ENCODE results near the gene OIT3.

DNA sequence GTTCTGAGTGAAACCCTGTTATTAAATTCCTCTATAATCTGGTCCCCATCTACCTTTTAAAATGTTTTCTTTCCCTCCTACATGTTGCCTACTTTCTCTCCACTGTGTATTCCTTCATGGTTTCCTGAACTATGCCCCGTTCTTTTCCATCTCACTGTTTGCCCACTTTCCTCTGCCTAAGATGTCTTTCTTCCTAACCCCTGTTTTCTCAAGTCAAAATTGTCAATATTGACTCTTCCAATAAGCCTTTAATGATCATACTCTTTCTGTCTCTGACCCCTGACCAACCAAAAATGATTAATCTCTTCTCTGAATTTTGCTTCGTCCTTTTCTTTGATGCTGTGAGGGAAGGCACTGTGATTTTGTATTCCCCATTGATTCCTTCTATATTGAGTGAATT, 30.6 kb upstream of the OIT3 start:
- TF ChIP-seq, protein P1, sequence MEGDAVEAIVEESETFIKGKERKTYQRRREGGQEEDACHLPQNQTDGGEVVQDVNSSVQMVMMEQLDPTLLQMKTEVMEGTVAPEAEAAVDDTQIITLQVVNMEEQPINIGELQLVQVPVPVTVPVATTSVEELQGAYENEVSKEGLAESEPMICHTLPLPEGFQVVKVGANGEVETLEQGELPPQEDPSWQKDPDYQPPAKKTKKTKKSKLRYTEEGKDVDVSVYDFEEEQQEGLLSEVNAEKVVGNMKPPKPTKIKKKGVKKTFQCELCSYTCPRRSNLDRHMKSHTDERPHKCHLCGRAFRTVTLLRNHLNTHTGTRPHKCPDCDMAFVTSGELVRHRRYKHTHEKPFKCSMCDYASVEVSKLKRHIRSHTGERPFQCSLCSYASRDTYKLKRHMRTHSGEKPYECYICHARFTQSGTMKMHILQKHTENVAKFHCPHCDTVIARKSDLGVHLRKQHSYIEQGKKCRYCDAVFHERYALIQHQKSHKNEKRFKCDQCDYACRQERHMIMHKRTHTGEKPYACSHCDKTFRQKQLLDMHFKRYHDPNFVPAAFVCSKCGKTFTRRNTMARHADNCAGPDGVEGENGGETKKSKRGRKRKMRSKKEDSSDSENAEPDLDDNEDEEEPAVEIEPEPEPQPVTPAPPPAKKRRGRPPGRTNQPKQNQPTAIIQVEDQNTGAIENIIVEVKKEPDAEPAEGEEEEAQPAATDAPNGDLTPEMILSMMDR (IDR thresholded peaks at IDR 0.05; ENCODE audit: insufficient read depth, low read depth, low read length): no peak
- no peak for TF ChIP-seq EZH2 (IDR thresholded peaks at IDR 0.05; ENCODE audit: insufficient read depth, low read length)
